Lower lobe of right lung (tissue), 2 donors: ENCODE data around the gene COL4A2. TPM values are rescaled to one million over a fixed set of nuclear protein-coding genes. Genes with fewer than 3 reads are reported as not detected.

Experiments used
- ATAC-seq, 2 donors: fragments of 200-7000 bp; cut with Tn5 transposase; one replicate each; pipeline ENCODE4 v1.9.1; 2020 to 2022; ENCODE audit warnings: mild to moderate bottlenecking in 2 of 2, moderate library complexity in 2 of 2
- DNase-seq: peaks from one replicate; pipeline ENCODE4 v3.0.0-alpha.2; 2020
- H3K27ac ChIP-seq: fragments of 200-600 bp; one replicate; pipeline ENCODE4 v1.8.0; 2022
- H3K27me3 ChIP-seq: fragments of 200-600 bp; one replicate; pipeline ENCODE4 v1.8.0; 2022; ENCODE audit warnings: low read depth
- H3K36me3 ChIP-seq: fragments of 200-600 bp; one replicate; pipeline ENCODE4 v1.8.0; 2022; ENCODE audit warnings: mild to moderate bottlenecking
- H3K4me1 ChIP-seq: fragments of 200-600 bp; one replicate; pipeline ENCODE4 v1.8.0; 2022
- H3K4me3 ChIP-seq: fragments of 200-600 bp; one replicate; pipeline ENCODE4 v1.8.0; 2022; ENCODE audit warnings: mild to moderate bottlenecking
- H3K9me3 ChIP-seq: fragments of 200-600 bp; one replicate; pipeline ENCODE4 v1.8.0; 2022
- intact Hi-C: fragments of 100-400 bp; cut with DNase I; formaldehyde crosslinking; loops from one replicate; pipeline ENCODE4 v1.11.0; 2022
- total RNA-seq: library from RNA; stranded (reverse); fragmentation: NEBNext Ultra II Directional; extraction: Animal tissue kit (Norgen Biotek cat#: 25700); gene quantifications from one replicate; pipeline ENCODE4 v1.2.1, GENCODE V29; 2021
- TF ChIP-seq, protein P1 (sequence below): fragments of 200-600 bp; IDR thresholded peaks from one replicate; pipeline ENCODE4 v1.8.0; 2022; ENCODE audit warnings: antibody characterized with exemption, mild to moderate bottlenecking
- donor health status: DM: no; HTN: yes; CAD: no; lungs with severe emphysema.

The COL4A2 gene
- total RNA-seq, 1 donor from 2014 or later: 185 TPM

DNA sequence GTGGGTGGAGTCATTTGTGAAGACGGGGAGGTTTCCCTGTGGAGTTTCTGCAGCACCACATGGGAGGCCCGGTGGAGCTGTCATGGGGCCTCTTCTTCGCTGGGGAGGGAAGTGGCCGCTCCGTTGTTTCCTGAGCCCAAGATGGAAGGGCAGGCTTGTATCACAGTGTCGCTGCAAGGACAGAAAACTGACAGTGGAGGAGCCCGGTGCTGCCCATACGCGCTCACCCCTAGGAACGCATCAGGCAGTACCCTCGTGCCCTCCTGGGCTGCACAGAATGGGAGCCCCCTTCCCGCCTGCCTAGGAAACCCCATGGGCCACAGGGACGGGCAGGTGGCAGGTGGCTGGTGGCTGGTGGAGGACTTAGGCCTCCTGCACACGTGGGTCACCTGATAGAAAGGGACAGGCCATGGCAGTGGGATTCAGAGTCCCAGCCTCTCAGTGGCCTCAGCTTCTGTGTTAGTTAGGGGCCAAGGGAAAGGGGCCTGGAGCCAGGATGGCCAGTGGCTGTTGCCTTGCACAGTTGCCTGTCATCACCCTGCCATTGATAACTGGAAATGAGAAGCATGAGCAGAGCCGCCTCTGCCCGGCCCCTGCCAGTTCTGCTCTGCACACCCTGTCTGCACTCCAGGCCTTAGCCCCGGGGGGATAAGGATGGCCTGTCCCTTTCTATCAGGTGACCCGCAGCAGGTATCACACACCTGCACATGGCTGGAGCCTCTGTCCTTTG is 7.6 kb downstream of the COL4A2 start:
- ATAC-seq: no peak
- Histone ChIP-seq H3K36me3 (peaks cover 4% of the 10 kb centered on the region), H3K27ac (no peak overlapping the region), H3K27me3 (no peaks in the 10 kb centered on the region), H3K4me1 (peaks cover 40% of the 10 kb centered on the region), H3K4me3 (no peak overlapping the region), H3K9me3 (no peaks in the 10 kb centered on the region)
- TF ChIP-seq, protein P1, sequence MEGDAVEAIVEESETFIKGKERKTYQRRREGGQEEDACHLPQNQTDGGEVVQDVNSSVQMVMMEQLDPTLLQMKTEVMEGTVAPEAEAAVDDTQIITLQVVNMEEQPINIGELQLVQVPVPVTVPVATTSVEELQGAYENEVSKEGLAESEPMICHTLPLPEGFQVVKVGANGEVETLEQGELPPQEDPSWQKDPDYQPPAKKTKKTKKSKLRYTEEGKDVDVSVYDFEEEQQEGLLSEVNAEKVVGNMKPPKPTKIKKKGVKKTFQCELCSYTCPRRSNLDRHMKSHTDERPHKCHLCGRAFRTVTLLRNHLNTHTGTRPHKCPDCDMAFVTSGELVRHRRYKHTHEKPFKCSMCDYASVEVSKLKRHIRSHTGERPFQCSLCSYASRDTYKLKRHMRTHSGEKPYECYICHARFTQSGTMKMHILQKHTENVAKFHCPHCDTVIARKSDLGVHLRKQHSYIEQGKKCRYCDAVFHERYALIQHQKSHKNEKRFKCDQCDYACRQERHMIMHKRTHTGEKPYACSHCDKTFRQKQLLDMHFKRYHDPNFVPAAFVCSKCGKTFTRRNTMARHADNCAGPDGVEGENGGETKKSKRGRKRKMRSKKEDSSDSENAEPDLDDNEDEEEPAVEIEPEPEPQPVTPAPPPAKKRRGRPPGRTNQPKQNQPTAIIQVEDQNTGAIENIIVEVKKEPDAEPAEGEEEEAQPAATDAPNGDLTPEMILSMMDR: no peak
- intact Hi-C loops: no loop called here
- DNase-seq: no peak

DNA sequence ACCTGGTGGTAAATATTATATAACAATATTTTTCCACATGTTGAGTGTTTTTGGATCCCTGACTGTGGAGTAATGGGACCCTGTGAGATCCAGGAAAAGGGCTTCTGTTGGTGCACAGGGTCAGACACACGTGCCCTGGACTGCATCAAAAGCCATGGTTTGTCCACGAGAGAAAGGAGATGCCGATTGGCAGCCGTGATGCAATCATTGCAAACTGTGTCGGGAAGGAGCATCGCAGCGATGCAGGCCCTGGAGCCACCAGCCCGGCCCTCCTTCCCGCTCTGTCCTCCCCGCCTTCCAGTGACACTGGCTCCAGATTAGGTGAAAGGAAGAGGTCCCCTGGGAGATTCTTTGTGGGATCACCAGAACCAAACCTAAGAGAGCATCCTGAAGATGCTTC is 9.1 kb downstream of the COL4A2 start:
- no peak overlapping the region for H3K27ac ChIP-seq
- intact Hi-C loops: no loop called here

DNA sequence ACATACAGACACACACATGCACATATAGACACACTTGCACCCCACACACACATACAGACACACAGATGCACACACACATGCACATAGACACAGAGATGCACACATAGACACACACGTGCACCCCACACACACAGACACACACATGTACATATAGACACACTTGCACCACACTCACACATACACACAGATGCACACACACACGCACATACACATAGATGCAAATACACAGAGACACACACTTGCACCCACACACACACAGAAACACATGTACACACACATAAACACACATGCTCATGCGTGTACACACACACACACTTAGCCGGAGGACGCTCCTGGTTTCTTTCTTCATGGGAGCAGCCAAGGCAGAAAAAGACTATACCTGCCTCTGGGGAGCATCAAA is 10.0 kb downstream of the COL4A2 start:
- Histone ChIP-seq H3K9me3 (no peaks in the 10 kb centered on the region), H3K27ac (no peak overlapping the region), H3K4me3 (no peak overlapping the region), H3K36me3 (peaks cover 4% of the 10 kb centered on the region), H3K27me3 (no peaks in the 10 kb centered on the region), H3K4me1 (peaks cover 39% of the 10 kb centered on the region)
- TF ChIP-seq, protein P1: no peak
- DNase-seq (no peak), ATAC-seq (no peak)
- intact Hi-C loops: no loop called here

More for the DNA sequence above, 9.1 kb downstream of the COL4A2 start:
- ATAC-seq (no peak), DNase-seq (no peak)
- H3K36me3 ChIP-seq: peaks cover 4% of the 10 kb centered on the region
- no peaks in the 10 kb centered on the region for H3K27me3 ChIP-seq
- H3K4me3 ChIP-seq: no peak overlapping the region
- peaks cover 46% of the 10 kb centered on the region for H3K4me1 ChIP-seq
- TF ChIP-seq, protein P1: no peak
- H3K9me3 ChIP-seq: no peaks in the 10 kb centered on the region

- peaks cover 4% of the 10 kb centered on the region for H3K36me3 ChIP-seq
- no peak overlapping the region for H3K4me3 ChIP-seq
- intact Hi-C loops: no loop called here
- H3K27ac ChIP-seq: peak overlapping the region; percentile 28
- H3K4me1 ChIP-seq: peaks cover 40% of the 10 kb centered on the region
- DNase-seq (no peak), ATAC-seq (no peak)
- H3K9me3 ChIP-seq: no peaks in the 10 kb centered on the region
- TF ChIP-seq, protein P1: no peak
- H3K27me3 ChIP-seq: no peaks in the 10 kb centered on the region
Observed at GRCh38 chr13:110317496-110318195, 10.6 kb downstream of the COL4A2 start.

DNA sequence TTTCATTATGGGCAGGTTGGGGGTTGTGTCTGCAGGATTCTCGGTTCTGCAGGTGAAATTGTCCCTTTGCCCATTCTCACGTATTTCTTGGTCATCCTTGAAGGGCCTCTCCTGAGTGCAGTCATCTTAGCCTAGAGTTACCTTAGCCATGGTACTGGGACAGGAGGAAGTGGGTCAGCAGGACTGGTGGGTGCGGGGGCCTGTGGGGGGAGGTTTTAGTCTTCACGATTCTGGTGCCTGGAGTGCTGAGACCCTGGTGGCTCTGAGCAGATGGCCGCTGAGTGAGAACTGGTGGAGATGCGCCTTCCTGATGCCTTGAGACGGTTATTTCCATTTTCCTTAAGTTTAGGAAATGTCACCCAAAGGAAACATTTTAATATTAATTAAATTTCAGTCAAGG is 11.8 kb downstream of the COL4A2 start:
- intact Hi-C loops: no loop called here
- peaks cover 4% of the 10 kb centered on the region for H3K36me3 ChIP-seq
- DNase-seq (no peak), ATAC-seq (no peak)
- no peak overlapping the region for H3K4me3 ChIP-seq
- H3K27ac ChIP-seq: peak overlapping the region; percentile 81
- no peaks in the 10 kb centered on the region for H3K27me3 ChIP-seq
- peaks cover 47% of the 10 kb centered on the region for H3K4me1 ChIP-seq
- TF ChIP-seq, protein P1: no peak
- no peaks in the 10 kb centered on the region for H3K9me3 ChIP-seq
